Measurements from ENCODE around the gene NOL9. TPM values are rescaled to one million over a fixed set of nuclear protein-coding genes. Genes with fewer than 3 reads are reported as not detected.

The NOL9 gene
- total and polyA plus RNA-seq, 2 of the 13 experiments (the other 11 are each of a cell fraction or from before 2014, with no cell fraction given), result 18.0 to 24.7 TPM

GRCh38 chr1:6584126-6585080 lies 30.1 kb upstream of the NOL9 start (continued):
- TF ChIP-seq ZBTB2 (CRISPR knock-in tag; IDR thresholded peaks at IDR 0.05; ENCODE audit: low read depth), result no peak
- TF ChIP-seq THYN1 (CRISPR knock-in tag; IDR thresholded peaks at IDR 0.05; ENCODE audit: borderline replicate concordance, low read depth), result no peak
- 0 out of 4 replicates have a peak, but pooled peaks of 1 of the 2 experiments have one; percentile 8 for TF ChIP-seq POLR2A (IDR thresholded peaks at IDR 0.05; ENCODE audit: insufficient read depth in 1 of 2, low read depth in 2 of 2, low read length in 2 of 2)
- TF ChIP-seq AGO2 (optimal IDR thresholded peaks at IDR 0.05; ENCODE audit: low read depth, low read length), result peak; percentile 35
- TF ChIP-seq JUND (CRISPR knock-in tag; IDR thresholded peaks at IDR 0.05), result no peak
- TF ChIP-seq ZNF512B (CRISPR knock-in tag; IDR thresholded peaks at IDR 0.05; ENCODE audit: borderline replicate concordance), result no peak
- TF ChIP-seq ZNF326 (CRISPR knock-in tag; IDR thresholded peaks at IDR 0.05; ENCODE audit: borderline replicate concordance), result no peak
- TF ChIP-seq ATF3 (CRISPR knock-in tag; IDR thresholded peaks at IDR 0.05), result no peak
- TF ChIP-seq ZBTB49 (CRISPR knock-in tag; IDR thresholded peaks at IDR 0.05; ENCODE audit: borderline replicate concordance), result no peak
- no peak for TF ChIP-seq TFE3 (CRISPR knock-in tag; IDR thresholded peaks at IDR 0.05)
- peak; percentile 96 to 97 for TF ChIP-seq MAFK (conservative IDR thresholded peaks at IDR 0.05 in 1 of 2, IDR thresholded peaks at IDR 0.05 in 1 of 2; ENCODE audit: low read length in 2 of 2)
- TF ChIP-seq GATA4 (IDR thresholded peaks at IDR 0.05; ENCODE audit: borderline replicate concordance, low read depth), result no peak
- no peak for TF ChIP-seq NPAS2 (CRISPR knock-in tag; IDR thresholded peaks at IDR 0.05; ENCODE audit: borderline replicate concordance)
- TF ChIP-seq ZNF580 (CRISPR knock-in tag; IDR thresholded peaks at IDR 0.05; ENCODE audit: borderline replicate concordance, low read depth), result no peak
- no peak for TF ChIP-seq ZNF543 (CRISPR knock-in tag; IDR thresholded peaks at IDR 0.05)
- TF ChIP-seq MAFF (IDR thresholded peaks at IDR 0.05; ENCODE audit: low read depth, low read length), result peak; percentile 95
- no peak for TF ChIP-seq ZNF782 (CRISPR knock-in tag; IDR thresholded peaks at IDR 0.05; ENCODE audit: borderline replicate concordance)
- TF ChIP-seq ZZZ3 (CRISPR knock-in tag; IDR thresholded peaks at IDR 0.05; ENCODE audit: borderline replicate concordance), result no peak
- no peak for TF ChIP-seq ZNF446 (CRISPR knock-in tag; IDR thresholded peaks at IDR 0.05)
